WTC11 (cell line): ENCODE measurements around the gene RING1. TPM values are rescaled to one million over a fixed set of nuclear protein-coding genes. Genes with fewer than 3 reads are reported as not detected.

Experiments
- ATAC-seq: fragments of 200-7000 bp; cut with Tn5 transposase; 2 replicates; pipeline ENCODE4 v1.10.0; 2021; ENCODE audit warnings: mild to moderate bottlenecking, moderate library complexity
- CTCF ChIA-PET: fragments of 300-600 bp; sonication (Branson Sonifier 250); formaldehyde crosslinking; loops from one replicate; lab custom pipeline; 2021; ENCODE audit warnings: antibody characterized with exemption; lab: Charles Lee
- POLR2A ChIA-PET: fragments of 350-600 bp; sonication (Branson Sonifier 250); formaldehyde crosslinking; loops from one replicate; lab custom pipeline; 2021; ENCODE audit warnings: antibody characterized with exemption; lab: Charles Lee
- DNase-seq: peaks from one replicate; pipeline ENCODE4 v3.0.0; 2021; ENCODE audit warnings: low spot score
- H3K27ac Mint-ChIP-seq: 2 replicates; pipeline ENCODE4 v1.8.0; 2021; ENCODE audit warnings: mixed read lengths
- H3K27me3 Mint-ChIP-seq: 2 replicates; pipeline ENCODE4 v1.8.0; 2021; ENCODE audit warnings: low read depth, mild to moderate bottlenecking, moderate library complexity, mixed read lengths
- H3K36me3 Mint-ChIP-seq: 2 replicates; pipeline ENCODE4 v1.8.0; 2021; ENCODE audit warnings: mixed read lengths
- H3K4me1 Mint-ChIP-seq: 2 replicates; pipeline ENCODE4 v1.8.0; 2022; ENCODE audit warnings: mixed read lengths
- H3K4me3 Mint-ChIP-seq: 2 replicates; pipeline ENCODE4 v1.8.0; 2021; ENCODE audit warnings: mild to moderate bottlenecking, moderate library complexity, mixed read lengths
- H3K9me3 Mint-ChIP-seq: 2 replicates; pipeline ENCODE4 v1.8.0; 2021; ENCODE audit warnings: mixed read lengths
- AFF4 ChIP-seq: sonication (generic); formaldehyde crosslinking; IDR thresholded peaks from 2 replicates; pipeline ENCODE4 v1.8.1; 2023; ENCODE audit warnings: mild to moderate bottlenecking, missing genetic modification reagents, borderline replicate concordance
- ARID4B ChIP-seq: sonication (generic); formaldehyde crosslinking; IDR thresholded peaks from 2 replicates; pipeline ENCODE4 v1.8.0; 2023; ENCODE audit warnings: missing genetic modification reagents, mild to moderate bottlenecking, borderline replicate concordance
- ATF2 ChIP-seq: sonication (generic); formaldehyde crosslinking; IDR thresholded peaks from 2 replicates; pipeline ENCODE4 v1.8.1; 2022; ENCODE audit warnings: low read depth, missing genetic modification reagents, borderline replicate concordance
- ESRRA ChIP-seq: sonication (generic); formaldehyde crosslinking; IDR thresholded peaks from 2 replicates; pipeline ENCODE4 v1.8.1; 2022; ENCODE audit warnings: mild to moderate bottlenecking, missing genetic modification reagents, borderline replicate concordance
- FOXP1 ChIP-seq: sonication (generic); formaldehyde crosslinking; IDR thresholded peaks from 2 replicates; pipeline ENCODE4 v1.8.0; 2022; ENCODE audit warnings: missing genetic modification reagents, mild to moderate bottlenecking, moderate library complexity, borderline replicate concordance
- JAZF1 ChIP-seq: fragments of 250-450 bp; sonication (Bioruptor Pico); IDR thresholded peaks from 2 replicates; pipeline ENCODE4 v1.9.0; 2021; ENCODE audit warnings: moderate library complexity, mild to moderate bottlenecking, inconsistent platforms
- NR3C1 ChIP-seq: sonication (generic); formaldehyde crosslinking; conservative IDR thresholded peaks from 2 replicates; pipeline ENCODE4 v1.8.1; 2023; ENCODE audit warnings: low read depth, mild to moderate bottlenecking, missing genetic modification reagents
- SOX15 ChIP-seq: fragments of 250-450 bp; sonication (Bioruptor Pico); IDR thresholded peaks from 2 replicates; pipeline ENCODE4 v1.9.0; 2021; ENCODE audit warnings: mild to moderate bottlenecking
- SP1 ChIP-seq: sonication (generic); formaldehyde crosslinking; conservative IDR thresholded peaks from 2 replicates; pipeline ENCODE4 v1.8.1; 2022; ENCODE audit warnings: missing genetic modification reagents
- STAT6 ChIP-seq: sonication (generic); formaldehyde crosslinking; conservative IDR thresholded peaks from 2 replicates; pipeline ENCODE4 v1.8.1; 2023; ENCODE audit warnings: mild to moderate bottlenecking, low read depth, missing genetic modification reagents, moderate library complexity
- ZBTB21 ChIP-seq: sonication (generic); formaldehyde crosslinking; IDR thresholded peaks from 2 replicates; pipeline ENCODE4 v1.8.1; 2023; ENCODE audit warnings: mild to moderate bottlenecking, missing genetic modification reagents, borderline replicate concordance
- ZNF219 ChIP-seq: sonication (generic); formaldehyde crosslinking; IDR thresholded peaks from 2 replicates; pipeline ENCODE4 v1.8.0; 2023; ENCODE audit warnings: missing genetic modification reagents, mild to moderate bottlenecking, borderline replicate concordance
- ZNF317 ChIP-seq: sonication (generic); formaldehyde crosslinking; IDR thresholded peaks from 2 replicates; pipeline ENCODE4 v1.8.1; 2023; ENCODE audit warnings: low read depth, mild to moderate bottlenecking, moderate library complexity, missing genetic modification reagents, borderline replicate concordance
- ZNF512 ChIP-seq: sonication (generic); formaldehyde crosslinking; IDR thresholded peaks from 2 replicates; pipeline ENCODE4 v1.8.1; 2022; ENCODE audit warnings: missing genetic modification reagents, borderline replicate concordance
- ZNF671 ChIP-seq: fragments of 250-450 bp; sonication (Bioruptor Pico); IDR thresholded peaks from 2 replicates; pipeline ENCODE4 v1.8.0; 2021; ENCODE audit warnings: mild to moderate bottlenecking
- total RNA-seq: library from RNA; stranded (reverse); gene quantifications from 3 replicates; pipeline ENCODE4 v1.2.3, GENCODE V29; 2021

RING1 gene
- total RNA-seq, 1 experiment from 2014 or later = 26.6 TPM

GRCh38 chr6:33248932-33249731, 40.8 kb downstream of the RING1 start (continued):
- TF ChIP-seq FOXP1 (CRISPR knock-in tag) (peak; percentile 42; the same call in 1 of the 2 replicates), SP1 (CRISPR knock-in tag) (peak; percentile 93), ARID4B (0 out of 2 replicates have a peak, but pooled peaks have one; percentile 42), ESRRA (CRISPR knock-in tag) (no peak), ATF2 (CRISPR knock-in tag) (no peak), ZNF219 (CRISPR knock-in tag) (no peak), SOX15 (no peak), ZNF317 (CRISPR knock-in tag) (no peak), ZNF512 (no peak)

GRCh38 chr6:33249732-33250630, 41.7 kb downstream of the RING1 start:
- CTCF ChIA-PET = interaction anchor here (1.0 to 5.2 kb wide), 21 partner anchors 10 to 266 kb away, joined by 3 to 83 read pairs (median 10); partner anchors contain the start of genes B3GALT4, HSD17B8, PFDN6 and RGL2
- DNase-seq (no peak), ATAC-seq (no peak; the same call in none of the 2 replicates)
- Mint-ChIP-seq H3K27ac (peak overlapping the region; percentile 87), H3K36me3 (peaks cover 15% of the 10 kb centered on the region), H3K27me3 (peaks cover 26% of the 10 kb centered on the region), H3K4me1 (peaks cover 18% of the 10 kb centered on the region), H3K4me3 (peak overlapping the region; percentile 86), H3K9me3 (no peaks in the 10 kb centered on the region)
- POLR2A ChIA-PET = interaction anchor here (0.5 to 2.0 kb wide), 8 partner anchors 22 to 279 kb away, joined by 3 to 11 read pairs (median 4); partner anchors contain the start of genes B3GALT4, RPS18, RXRB and SLC39A7
- TF ChIP-seq STAT6 = no peak
- no peak for TF ChIP-seq ZBTB21 (CRISPR knock-in tag)
- no peak for TF ChIP-seq NR3C1
- no peak for TF ChIP-seq AFF4 (CRISPR knock-in tag)
- TF ChIP-seq ZNF317 (CRISPR knock-in tag) = no peak
- TF ChIP-seq JAZF1 (CRISPR knock-in tag) = no peak
- no peak for TF ChIP-seq ZNF671 (CRISPR knock-in tag)
